SK-N-SH (cell line): ENCODE data around the gene MYB.

Experiments used
- EP300 ChIP-seq, 2 experiments: IDR thresholded peaks; 2 replicates each; pipeline versions ENCODE4 v1.4.0 to v1.6.1; 2012; ENCODE audit warnings: borderline replicate concordance in 1 of 2, low read depth in 1 of 2, low read length in 1 of 2
- FOXM1 ChIP-seq: IDR thresholded peaks from 2 replicates; pipeline ENCODE4 v1.4.0; 2012; ENCODE audit warnings: low read depth, mild to moderate bottlenecking
- REST ChIP-seq: IDR thresholded peaks from 2 replicates; pipeline ENCODE4 v1.6.1; 2012; ENCODE audit warnings: mild to moderate bottlenecking, low read depth, low read length, moderate library complexity
- RXRA ChIP-seq: IDR thresholded peaks from 2 replicates; pipeline ENCODE4 v1.4.0; 2012; ENCODE audit warnings: low read depth, mild to moderate bottlenecking, borderline replicate concordance
- TF ChIP-seq, protein P1 (sequence below): IDR thresholded peaks from 2 replicates; pipeline ENCODE4 v1.4.0; 2012; ENCODE audit warnings: low read depth
- TF ChIP-seq, protein P2 (sequence below): fragments of 200-600 bp; sonication (generic); IDR thresholded peaks from 2 replicates; pipeline ENCODE4 v1.6.1; 2017; ENCODE audit warnings: antibody characterized with exemption, mild to moderate bottlenecking, moderate library complexity

- TF ChIP-seq, protein P1, sequence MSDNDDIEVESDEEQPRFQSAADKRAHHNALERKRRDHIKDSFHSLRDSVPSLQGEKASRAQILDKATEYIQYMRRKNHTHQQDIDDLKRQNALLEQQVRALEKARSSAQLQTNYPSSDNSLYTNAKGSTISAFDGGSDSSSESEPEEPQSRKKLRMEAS: no peak
- TF ChIP-seq EP300 (IDR thresholded peaks at IDR 0.05; ENCODE audit: borderline replicate concordance in 1 of 2, low read depth in 1 of 2, low read length in 1 of 2) (no peak), RXRA (no peak), REST (no peak), FOXM1 (no peak)
- TF ChIP-seq, protein P2, sequence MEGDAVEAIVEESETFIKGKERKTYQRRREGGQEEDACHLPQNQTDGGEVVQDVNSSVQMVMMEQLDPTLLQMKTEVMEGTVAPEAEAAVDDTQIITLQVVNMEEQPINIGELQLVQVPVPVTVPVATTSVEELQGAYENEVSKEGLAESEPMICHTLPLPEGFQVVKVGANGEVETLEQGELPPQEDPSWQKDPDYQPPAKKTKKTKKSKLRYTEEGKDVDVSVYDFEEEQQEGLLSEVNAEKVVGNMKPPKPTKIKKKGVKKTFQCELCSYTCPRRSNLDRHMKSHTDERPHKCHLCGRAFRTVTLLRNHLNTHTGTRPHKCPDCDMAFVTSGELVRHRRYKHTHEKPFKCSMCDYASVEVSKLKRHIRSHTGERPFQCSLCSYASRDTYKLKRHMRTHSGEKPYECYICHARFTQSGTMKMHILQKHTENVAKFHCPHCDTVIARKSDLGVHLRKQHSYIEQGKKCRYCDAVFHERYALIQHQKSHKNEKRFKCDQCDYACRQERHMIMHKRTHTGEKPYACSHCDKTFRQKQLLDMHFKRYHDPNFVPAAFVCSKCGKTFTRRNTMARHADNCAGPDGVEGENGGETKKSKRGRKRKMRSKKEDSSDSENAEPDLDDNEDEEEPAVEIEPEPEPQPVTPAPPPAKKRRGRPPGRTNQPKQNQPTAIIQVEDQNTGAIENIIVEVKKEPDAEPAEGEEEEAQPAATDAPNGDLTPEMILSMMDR: no peak
Observed at GRCh38 chr6:135212935-135213334, 31.8 kb downstream of the MYB start.
